ENCODE data around the gene OLFML3.

Gene OLFML3

DNA sequence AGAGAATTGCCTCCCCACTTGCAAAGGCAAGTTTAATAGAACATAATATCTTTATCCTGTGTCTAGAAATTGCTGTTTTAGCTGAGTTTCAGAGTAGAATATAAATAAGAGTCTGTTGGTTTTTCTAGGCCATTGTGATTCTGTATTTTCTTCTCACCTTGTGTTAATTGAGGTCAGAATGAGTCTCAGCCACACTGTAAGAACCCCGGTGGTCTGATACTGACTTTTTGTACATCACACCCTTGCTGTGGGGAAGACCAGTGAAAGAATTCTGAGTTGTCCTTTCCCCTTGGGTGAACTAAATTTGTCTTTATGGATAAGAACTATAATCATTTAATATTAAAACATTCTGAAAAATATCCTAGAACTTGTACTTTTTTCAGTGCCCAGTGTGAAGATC, 43.3 kb upstream of the OLFML3 start:
- Histone ChIP-seq H3K4me3 (ENCODE audit: low read length) (no peak overlapping the region), H3K27me3 (ENCODE audit: low read depth, low read length) (no peaks in the 10 kb centered on the region), H3K4me2 (ENCODE audit: low read length) (no peak overlapping the region), H2AFZ (ENCODE audit: low read depth, low read length) (no peak overlapping the region), H3K79me2 (ENCODE audit: low read length) (peaks cover 86% of the 10 kb centered on the region), H3K36me3 (replicated peaks; ENCODE audit: low read depth, low read length) (peaks cover 2% of the 10 kb centered on the region), H3K9me3 (ENCODE audit: insufficient read depth, low read length) (no peaks in the 10 kb centered on the region), H3K9ac (ENCODE audit: low read length) (no peak overlapping the region), H3K4me1 (ENCODE audit: low read length) (peaks cover 9% of the 10 kb centered on the region), H3K27ac (ENCODE audit: low read length) (no peak overlapping the region), H4K20me1 (ENCODE audit: insufficient read depth, low read length) (peaks cover 23% of the 10 kb centered on the region)
- TF ChIP-seq CTCF (IDR thresholded peaks at IDR 0.05; ENCODE audit: low read depth, low read length) (no peak), EZH2phosphoT487 (IDR thresholded peaks at IDR 0.05; ENCODE audit: low read depth) (no peak)

DNA sequence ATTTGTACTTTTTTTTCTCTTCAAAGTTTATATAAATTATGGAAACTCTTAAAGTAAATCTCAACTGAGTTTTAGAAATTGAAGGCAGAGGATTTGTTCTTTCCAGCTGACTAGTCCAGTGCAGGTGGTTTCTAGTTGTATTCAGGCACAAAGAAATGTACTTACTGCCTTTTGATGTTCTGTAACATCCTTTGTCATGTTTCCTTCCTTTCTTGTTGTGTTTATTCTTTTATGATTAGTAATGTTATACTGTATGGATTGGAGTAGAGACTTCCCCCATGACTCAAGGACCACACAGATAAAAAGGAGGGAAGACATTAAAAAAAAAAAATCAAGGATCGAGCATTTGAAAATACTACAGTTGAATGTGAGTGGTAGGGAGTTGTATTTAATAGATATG, 42.1 kb upstream of the OLFML3 start:
- Histone ChIP-seq H3K4me3 (ENCODE audit: low read length) (no peak overlapping the region), H2AFZ (ENCODE audit: low read depth, low read length) (no peak overlapping the region), H3K9me3 (ENCODE audit: insufficient read depth, low read length) (no peaks in the 10 kb centered on the region), H3K9ac (ENCODE audit: low read length) (no peak overlapping the region), H3K79me2 (ENCODE audit: low read length) (peaks cover 74% of the 10 kb centered on the region), H3K36me3 (replicated peaks; ENCODE audit: low read depth, low read length) (peaks cover 7% of the 10 kb centered on the region), H3K27ac (ENCODE audit: low read length) (no peak overlapping the region), H3K4me1 (ENCODE audit: low read length) (no peaks in the 10 kb centered on the region), H3K27me3 (ENCODE audit: low read depth, low read length) (no peaks in the 10 kb centered on the region), H4K20me1 (ENCODE audit: insufficient read depth, low read length) (peaks cover 17% of the 10 kb centered on the region), H3K4me2 (ENCODE audit: low read length) (no peak overlapping the region)
- TF ChIP-seq EZH2phosphoT487 (IDR thresholded peaks at IDR 0.05; ENCODE audit: low read depth) = no peak
- no peak for TF ChIP-seq CTCF (IDR thresholded peaks at IDR 0.05; ENCODE audit: low read depth, low read length)

GRCh38 chr1:113938192-113938591, 41.1 kb upstream of the OLFML3 start:
- no peak for TF ChIP-seq EZH2phosphoT487 (IDR thresholded peaks at IDR 0.05; ENCODE audit: low read depth)
- no peak for TF ChIP-seq CTCF (IDR thresholded peaks at IDR 0.05; ENCODE audit: low read depth, low read length)
- H3K9ac ChIP-seq (ENCODE audit: low read length) = no peak overlapping the region
- no peak overlapping the region for H3K4me3 ChIP-seq (ENCODE audit: low read length)
- peaks cover 67% of the 10 kb centered on the region for H3K79me2 ChIP-seq (ENCODE audit: low read length)
- peaks cover 11% of the 10 kb centered on the region for H3K36me3 ChIP-seq (replicated peaks; ENCODE audit: low read depth, low read length)
- H3K4me2 ChIP-seq (ENCODE audit: low read length) = no peak overlapping the region
- no peak overlapping the region for H2AFZ ChIP-seq (ENCODE audit: low read depth, low read length)
- H3K9me3 ChIP-seq (ENCODE audit: insufficient read depth, low read length) = no peaks in the 10 kb centered on the region
- no peaks in the 10 kb centered on the region for H3K27me3 ChIP-seq (ENCODE audit: low read depth, low read length)
- H3K4me1 ChIP-seq (ENCODE audit: low read length) = no peaks in the 10 kb centered on the region
- peaks cover 11% of the 10 kb centered on the region for H4K20me1 ChIP-seq (ENCODE audit: insufficient read depth, low read length)
- no peak overlapping the region for H3K27ac ChIP-seq (ENCODE audit: low read length)

- H3K4me1 ChIP-seq (ENCODE audit: low read length) = no peaks in the 10 kb centered on the region
- H3K4me3 ChIP-seq (ENCODE audit: low read length) = no peak overlapping the region
- H4K20me1 ChIP-seq (ENCODE audit: insufficient read depth, low read length) = peaks cover 2% of the 10 kb centered on the region; the same call in 1 of the 2 replicates
- no peak overlapping the region for H3K4me2 ChIP-seq (ENCODE audit: low read length)
- TF ChIP-seq EZH2phosphoT487 (IDR thresholded peaks at IDR 0.05; ENCODE audit: low read depth) = no peak
- TF ChIP-seq CTCF (IDR thresholded peaks at IDR 0.05; ENCODE audit: low read depth, low read length) = no peak
- no peak overlapping the region for H3K27ac ChIP-seq (ENCODE audit: low read length)
- H3K27me3 ChIP-seq (ENCODE audit: low read depth, low read length) = no peaks in the 10 kb centered on the region
- H3K9me3 ChIP-seq (ENCODE audit: insufficient read depth, low read length) = no peaks in the 10 kb centered on the region
- H3K9ac ChIP-seq (ENCODE audit: low read length) = no peak overlapping the region
- peaks cover 53% of the 10 kb centered on the region for H3K79me2 ChIP-seq (ENCODE audit: low read length)
- no peak overlapping the region for H2AFZ ChIP-seq (ENCODE audit: low read depth, low read length)
- peaks cover 14% of the 10 kb centered on the region for H3K36me3 ChIP-seq (replicated peaks; ENCODE audit: low read depth, low read length)
Measured at GRCh38 chr1:113940365-113941244, 38.7 kb upstream of the OLFML3 start.

Measured in OCI-LY3 (cell line).